ENCODE measurements around the gene ARL14.

DNA sequence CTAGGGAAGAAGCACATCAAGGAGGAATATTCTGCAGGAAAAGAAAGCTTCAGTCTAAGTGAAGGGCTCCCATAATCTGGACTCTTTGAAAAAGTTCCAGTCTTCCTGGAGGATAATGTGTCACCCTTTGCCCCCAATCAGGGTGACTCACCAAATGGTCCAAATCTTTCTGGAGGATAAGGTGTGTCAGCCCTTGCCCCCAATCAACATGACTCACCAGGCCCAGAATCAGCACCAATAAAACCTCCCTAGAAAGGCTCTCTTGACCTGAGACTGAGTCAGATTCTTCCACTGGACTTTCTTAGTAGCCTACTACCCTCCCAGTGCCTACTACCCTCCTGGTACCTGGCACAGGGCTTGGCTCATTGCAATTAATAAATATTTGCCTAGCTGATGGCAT, 9.5 kb upstream of the ARL14 start:
- TF ChIP-seq USF1 (CRISPR knock-in tag; IDR thresholded peaks at IDR 0.05): no peak
- TF ChIP-seq CTCF (IDR thresholded peaks at IDR 0.05): no peak
- TF ChIP-seq SP1 (CRISPR knock-in tag; conservative IDR thresholded peaks at IDR 0.05): no peak
- TF ChIP-seq CREB1 (CRISPR knock-in tag; IDR thresholded peaks at IDR 0.05): no peak
- no peak for TF ChIP-seq ARID4B (CRISPR knock-in tag; IDR thresholded peaks at IDR 0.05; ENCODE audit: borderline replicate concordance)
- no peak for TF ChIP-seq ZNF263 (CRISPR knock-in tag; IDR thresholded peaks at IDR 0.05; ENCODE audit: low read depth)
- TF ChIP-seq IRF2 (CRISPR knock-in tag; IDR thresholded peaks at IDR 0.05; ENCODE audit: borderline replicate concordance, low read depth): no peak
- TF ChIP-seq ERG (CRISPR knock-in tag; IDR thresholded peaks at IDR 0.05): no peak
- TF ChIP-seq, protein P1, sequence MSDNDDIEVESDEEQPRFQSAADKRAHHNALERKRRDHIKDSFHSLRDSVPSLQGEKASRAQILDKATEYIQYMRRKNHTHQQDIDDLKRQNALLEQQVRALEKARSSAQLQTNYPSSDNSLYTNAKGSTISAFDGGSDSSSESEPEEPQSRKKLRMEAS (CRISPR knock-in tag; IDR thresholded peaks at IDR 0.05): no peak
- TF ChIP-seq FOXJ3 (CRISPR knock-in tag; IDR thresholded peaks at IDR 0.05; ENCODE audit: borderline replicate concordance): no peak
- TF ChIP-seq, protein P2, sequence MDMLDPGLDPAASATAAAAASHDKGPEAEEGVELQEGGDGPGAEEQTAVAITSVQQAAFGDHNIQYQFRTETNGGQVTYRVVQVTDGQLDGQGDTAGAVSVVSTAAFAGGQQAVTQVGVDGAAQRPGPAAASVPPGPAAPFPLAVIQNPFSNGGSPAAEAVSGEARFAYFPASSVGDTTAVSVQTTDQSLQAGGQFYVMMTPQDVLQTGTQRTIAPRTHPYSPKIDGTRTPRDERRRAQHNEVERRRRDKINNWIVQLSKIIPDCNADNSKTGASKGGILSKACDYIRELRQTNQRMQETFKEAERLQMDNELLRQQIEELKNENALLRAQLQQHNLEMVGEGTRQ (CRISPR knock-in tag; IDR thresholded peaks at IDR 0.05): no peak
- no peak for TF ChIP-seq ZBTB21 (CRISPR knock-in tag; IDR thresholded peaks at IDR 0.05; ENCODE audit: borderline replicate concordance)
